ENCODE measurements around the gene DENND2A.
"Not testable (repeated sequence)": the region's sequence is repeated elsewhere in the genome, so short reads cannot be mapped to it uniquely, and the experiment has no call there.

The DENND2A gene
- long read RNA-seq, donor 1, partial matches to known transcripts = 0 of 2 reads
- long read RNA-seq, donor 1, other reads (novel, unspliced or antisense) = 0 of 2 reads
- long read RNA-seq, donor 2, partial matches to known transcripts = 0 of 5 reads
- long read RNA-seq, donor 2, other reads (novel, unspliced or antisense) = 0 of 5 reads
- long read RNA-seq, donor 3, partial matches to known transcripts = 0 of 1 reads
- long read RNA-seq, donor 3, other reads (novel, unspliced or antisense) = 0 of 1 reads
- long read RNA-seq, donor 4, partial matches to known transcripts = 17 of 19 reads
- long read RNA-seq, donor 4, other reads (novel, unspliced or antisense) = 0 of 19 reads
- long read RNA-seq, donor 5, partial matches to known transcripts = 5 of 15 reads
- long read RNA-seq, donor 5, other reads (novel, unspliced or antisense) = 8 of 15 reads
- long read RNA-seq, donor 6, partial matches to known transcripts = 0 of 2 reads
- long read RNA-seq, donor 6, other reads (novel, unspliced or antisense) = 0 of 2 reads
- long read RNA-seq, donor 7, partial matches to known transcripts = 35 of 54 reads
- long read RNA-seq, donor 7, other reads (novel, unspliced or antisense) = 14 of 54 reads
- long read RNA-seq, donor 8, partial matches to known transcripts = 0 of 4 reads
- long read RNA-seq, donor 8, other reads (novel, unspliced or antisense) = 0 of 4 reads

GRCh38 chr7:140640727-140641523 is at the start of gene DENND2A:
Gene DENND2A (minus strand): TSS chr7:140640813. CDS start chr7:140602397, 38,416 bp downstream.
- peak; percentile 95 for DNase-seq

GRCh38 chr7:140689199-140690152 is 48.9 kb upstream of the DENND2A start:
- no peak for DNase-seq

GRCh38 chr7:140688341-140688740 is 47.7 kb upstream of the DENND2A start:
- no peak for DNase-seq

GRCh38 chr7:140686921-140687320 is 46.3 kb upstream of the DENND2A start:
- DNase-seq = no peak

- DNase-seq = no peak
Observed at GRCh38 chr7:140685407-140686087, 44.9 kb upstream of the DENND2A start.

- no peak for DNase-seq
Observed at GRCh38 chr7:140684066-140684950, 43.7 kb upstream of the DENND2A start.

- DNase-seq = no peak
Observed at GRCh38 chr7:140683657-140684056, 43.0 kb upstream of the DENND2A start.

GRCh38 chr7:140681766-140682165 is 41.2 kb upstream of the DENND2A start:
- DNase-seq = no peak

- DNase-seq = no peak
Observed at GRCh38 chr7:140680886-140681285, 40.3 kb upstream of the DENND2A start.

GRCh38 chr7:140679186-140679585 is 38.6 kb upstream of the DENND2A start:
- no peak for DNase-seq

GRCh38 chr7:140678816-140679130 is 38.2 kb upstream of the DENND2A start:
- no peak for DNase-seq

GRCh38 chr7:140678081-140678815 is 37.6 kb upstream of the DENND2A start:
- DNase-seq = no peak

- DNase-seq = no peak
Observed at GRCh38 chr7:140677496-140677895, 36.9 kb upstream of the DENND2A start.

- not testable (repeated sequence) for DNase-seq
Observed at GRCh38 chr7:140676956-140677355, 36.3 kb upstream of the DENND2A start.

GRCh38 chr7:140676306-140676705 is 35.7 kb upstream of the DENND2A start:
- DNase-seq = no peak

GRCh38 chr7:140675726-140676125 is 35.1 kb upstream of the DENND2A start:
- DNase-seq = no peak

GRCh38 chr7:140674899-140675701 is 34.5 kb upstream of the DENND2A start:
- DNase-seq = no peak

GRCh38 chr7:140674356-140674800 is 33.8 kb upstream of the DENND2A start:
- DNase-seq = no peak
